ENCODE data around the gene EIF2A.

EIF2A gene

GRCh38 chr3:150564243-150564642, 17.7 kb downstream of the EIF2A start:
- TF ChIP-seq CTCF (IDR thresholded peaks at IDR 0.05), result no peak

- no peak for TF ChIP-seq CTCF (IDR thresholded peaks at IDR 0.05)
Observed at GRCh38 chr3:150567328-150567727, 20.7 kb downstream of the EIF2A start.

- TF ChIP-seq CTCF (IDR thresholded peaks at IDR 0.05), result no peak; the same call in 1 of the 2 replicates
Observed at GRCh38 chr3:150577855-150578254, 31.3 kb downstream of the EIF2A start.

GRCh38 chr3:150581174-150581573, 34.6 kb downstream of the EIF2A start:
- no peak for TF ChIP-seq CTCF (IDR thresholded peaks at IDR 0.05)

GRCh38 chr3:150582620-150583019, 36.0 kb downstream of the EIF2A start:
- TF ChIP-seq CTCF (IDR thresholded peaks at IDR 0.05), result no peak

GRCh38 chr3:150583028-150583427, 36.4 kb downstream of the EIF2A start:
- TF ChIP-seq CTCF (IDR thresholded peaks at IDR 0.05), result no peak

- no peak for TF ChIP-seq CTCF (IDR thresholded peaks at IDR 0.05)
Observed at GRCh38 chr3:150588027-150588830, 41.6 kb downstream of the EIF2A start.

Data from LNCAP (cell line).